Transverse colon (tissue), 4 donors: Measurements from ENCODE around the gene IGFLR1.

Experiments
- POLR2A ChIP-seq: fragments of 450-650 bp; IDR thresholded peaks from one replicate; pipeline ENCODE4 v1.6.1; 2016; ENCODE audit warnings: antibody characterized with exemption, mild to moderate bottlenecking, moderate library complexity
- POLR2AphosphoS5 ChIP-seq, 3 donors: sonication (generic); formaldehyde crosslinking; IDR thresholded peaks; one replicate each; pipeline ENCODE4 v1.6.1; 2016; ENCODE audit warnings: antibody characterized with exemption in 3 of 3
- TF ChIP-seq, protein P1 (sequence below), 5 experiments: fragments of 200-600 bp in 3 of 5; fragments of 450-650 bp in 2 of 5; sonication (generic) in 3 of 5; IDR thresholded peaks; 1 replicate in 2 of 5; 2 replicates in 3 of 5; pipeline ENCODE4 v1.5.1; 2016 to 2017; ENCODE audit warnings: antibody characterized with exemption in 5 of 5, inconsistent platforms in 3 of 5, mild to moderate bottlenecking in 2 of 5, moderate library complexity in 1 of 5

DNA sequence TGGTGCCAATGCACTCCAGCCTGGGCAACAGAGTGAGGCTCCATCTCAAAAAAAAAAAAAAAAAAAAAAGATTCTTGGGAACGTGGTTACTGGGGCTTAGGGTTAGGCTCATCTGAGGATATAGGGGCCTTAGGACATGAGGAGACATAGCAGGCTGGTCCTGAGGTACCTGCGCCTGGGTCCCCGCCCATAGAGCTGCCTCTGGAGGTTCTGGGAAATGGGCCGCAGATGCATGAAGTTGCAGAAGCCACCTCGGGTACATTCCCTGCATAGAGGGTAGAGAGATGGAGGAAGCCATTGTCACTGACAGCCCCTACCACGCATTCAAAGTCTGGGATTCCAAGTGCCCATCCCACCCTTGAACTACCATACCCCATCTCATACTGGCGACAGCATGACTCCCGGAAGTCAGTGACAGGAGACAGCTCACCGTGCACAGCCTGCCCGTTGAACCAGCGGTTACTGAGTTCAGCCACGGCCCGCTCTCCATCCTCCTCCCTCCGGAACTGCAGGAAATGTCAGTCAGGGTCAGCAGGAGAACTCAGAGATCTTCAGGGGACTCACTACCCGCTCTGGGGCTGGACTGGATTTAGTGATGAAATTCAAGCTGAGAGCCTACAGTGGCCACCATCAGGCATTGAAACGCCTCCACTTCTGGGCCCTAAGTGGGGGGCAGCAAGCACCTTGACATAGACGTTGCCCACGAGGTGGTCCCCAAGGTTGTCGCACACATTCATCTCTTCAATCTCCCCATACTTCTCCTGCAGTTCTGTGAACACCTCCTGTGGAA, 1.6 kb upstream of the IGFLR1 start:
- TF ChIP-seq, protein P1, sequence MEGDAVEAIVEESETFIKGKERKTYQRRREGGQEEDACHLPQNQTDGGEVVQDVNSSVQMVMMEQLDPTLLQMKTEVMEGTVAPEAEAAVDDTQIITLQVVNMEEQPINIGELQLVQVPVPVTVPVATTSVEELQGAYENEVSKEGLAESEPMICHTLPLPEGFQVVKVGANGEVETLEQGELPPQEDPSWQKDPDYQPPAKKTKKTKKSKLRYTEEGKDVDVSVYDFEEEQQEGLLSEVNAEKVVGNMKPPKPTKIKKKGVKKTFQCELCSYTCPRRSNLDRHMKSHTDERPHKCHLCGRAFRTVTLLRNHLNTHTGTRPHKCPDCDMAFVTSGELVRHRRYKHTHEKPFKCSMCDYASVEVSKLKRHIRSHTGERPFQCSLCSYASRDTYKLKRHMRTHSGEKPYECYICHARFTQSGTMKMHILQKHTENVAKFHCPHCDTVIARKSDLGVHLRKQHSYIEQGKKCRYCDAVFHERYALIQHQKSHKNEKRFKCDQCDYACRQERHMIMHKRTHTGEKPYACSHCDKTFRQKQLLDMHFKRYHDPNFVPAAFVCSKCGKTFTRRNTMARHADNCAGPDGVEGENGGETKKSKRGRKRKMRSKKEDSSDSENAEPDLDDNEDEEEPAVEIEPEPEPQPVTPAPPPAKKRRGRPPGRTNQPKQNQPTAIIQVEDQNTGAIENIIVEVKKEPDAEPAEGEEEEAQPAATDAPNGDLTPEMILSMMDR (IDR thresholded peaks at IDR 0.05) = no peak
- TF ChIP-seq POLR2AphosphoS5 (IDR thresholded peaks at IDR 0.05) = no peak
- TF ChIP-seq POLR2A = no peak
